GM23338 (cell line): ENCODE measurements around the gene THRB. TPM values are rescaled to one million over a fixed set of nuclear protein-coding genes. Genes with fewer than 3 reads are reported as not detected.

Experiments used
- ATAC-seq: fragments of 200-7000 bp; cut with Tn5 transposase; 3 replicates; pipeline ENCODE4 v1.9.1; 2020
- DNase-seq: peaks from one replicate; pipeline ENCODE4 v3.0.0-alpha.2; 2015; ENCODE audit warnings: low spot score
- H2AFZ ChIP-seq: fragments of 200-600 bp; sonication (generic); 2 replicates; pipeline ENCODE4 v1.8.0; 2016; ENCODE audit warnings: antibody characterized with exemption, mild to moderate bottlenecking, moderate library complexity
- H3F3A ChIP-seq: fragments of 200-600 bp; sonication (generic); replicated peaks from 2 replicates; pipeline ENCODE4 v1.8.0; 2017; ENCODE audit warnings: antibody characterized with exemption, mixed run types, low read depth
- H3K27ac ChIP-seq: fragments of 200-600 bp; sonication (generic); 2 replicates; pipeline ENCODE4 v1.6.1; 2016; ENCODE audit warnings: low read depth
- H3K27me3 ChIP-seq: fragments of 200-600 bp; sonication (generic); 2 replicates; pipeline ENCODE4 v1.8.0; 2016; ENCODE audit warnings: mild to moderate bottlenecking, mixed run types, moderate library complexity; ENCODE audit not compliant: insufficient read depth
- H3K36me3 ChIP-seq: fragments of 200-600 bp; sonication (generic); 2 replicates; pipeline ENCODE4 v1.8.0; 2016; ENCODE audit warnings: mild to moderate bottlenecking; ENCODE audit not compliant: insufficient read depth
- H3K4me1 ChIP-seq: fragments of 200-600 bp; sonication (generic); 2 replicates; pipeline ENCODE4 v1.8.0; 2016; ENCODE audit warnings: mild to moderate bottlenecking, moderate library complexity; ENCODE audit not compliant: insufficient read depth
- H3K4me2 ChIP-seq: fragments of 200-600 bp; sonication (generic); 2 replicates; pipeline ENCODE4 v1.7.1; 2017; ENCODE audit warnings: mixed run types
- H3K4me3 ChIP-seq: fragments of 200-600 bp; sonication (generic); 2 replicates; pipeline ENCODE4 v1.6.1; 2016; ENCODE audit warnings: mixed run types
- H3K79me2 ChIP-seq: fragments of 200-600 bp; sonication (generic); replicated peaks from 2 replicates; pipeline ENCODE4 v1.8.0; 2017; ENCODE audit warnings: mild to moderate bottlenecking; ENCODE audit not compliant: insufficient read depth
- H3K9me2 ChIP-seq: fragments of 200-600 bp; sonication (generic); 2 replicates; pipeline ENCODE4 v1.8.0; 2017; ENCODE audit not compliant: insufficient read depth
- H4K20me1 ChIP-seq: fragments of 200-600 bp; sonication (generic); replicated peaks from 2 replicates; pipeline ENCODE4 v1.8.0; 2017; ENCODE audit warnings: mild to moderate bottlenecking; ENCODE audit not compliant: insufficient read depth
- H3K27ac Mint-ChIP-seq: 2 replicates; pipeline ENCODE4 v1.8.0; 2020; ENCODE audit warnings: inconsistent platforms, mild to moderate bottlenecking, moderate library complexity, mixed read lengths
- H3K27me3 Mint-ChIP-seq: 3 replicates; pipeline ENCODE4 v1.8.0; 2022; ENCODE audit warnings: low read depth, mild to moderate bottlenecking, moderate library complexity, mixed read lengths, inconsistent platforms; ENCODE audit not compliant: insufficient read depth, poor library complexity
- H3K36me3 Mint-ChIP-seq: 3 replicates; pipeline ENCODE4 v1.8.0; 2021; ENCODE audit warnings: low read depth, mild to moderate bottlenecking, inconsistent platforms, moderate library complexity, mixed read lengths
- H3K4me1 Mint-ChIP-seq: 3 replicates; pipeline ENCODE4 v1.8.0; 2020; ENCODE audit warnings: mild to moderate bottlenecking, inconsistent platforms, mixed read lengths
- H3K4me3 Mint-ChIP-seq: 3 replicates; pipeline ENCODE4 v1.8.0; 2021; ENCODE audit warnings: moderate library complexity, mild to moderate bottlenecking, inconsistent platforms, mixed read lengths
- H3K9me3 Mint-ChIP-seq: 3 replicates; pipeline ENCODE4 v1.8.0; 2020; ENCODE audit warnings: moderate library complexity, mild to moderate bottlenecking, inconsistent platforms, mixed read lengths
- CREB1 ChIP-seq: fragments of 250-450 bp; sonication (Bioruptor Pico); IDR thresholded peaks from 2 replicates; pipeline ENCODE4 v1.5.0; 2020; ENCODE audit warnings: low read depth, mild to moderate bottlenecking, moderate library complexity
- EZH2 ChIP-seq: fragments of 200-600 bp; sonication (generic); IDR thresholded peaks from one replicate; pipeline ENCODE4 v1.8.0; 2017; ENCODE audit warnings: antibody characterized with exemption, mild to moderate bottlenecking, low read depth; ENCODE audit not compliant: unreplicated experiment
- EZH2phosphoT487 ChIP-seq: fragments of 200-600 bp; sonication (generic); IDR thresholded peaks from one replicate; pipeline ENCODE4 v1.8.1; 2018; ENCODE audit warnings: antibody characterized with exemption; ENCODE audit not compliant: unreplicated experiment
- JUNB ChIP-seq: IDR thresholded peaks from one replicate; pipeline ENCODE4 v1.6.1; 2016; ENCODE audit warnings: antibody characterized with exemption; ENCODE audit not compliant: unreplicated experiment
- NANOG ChIP-seq: IDR thresholded peaks from 2 replicates; pipeline ENCODE4 v1.6.1; 2016; ENCODE audit warnings: antibody characterized with exemption, borderline replicate concordance
- POLR2AphosphoS5 ChIP-seq: IDR thresholded peaks from 2 replicates; pipeline ENCODE4 v1.6.1; 2016; ENCODE audit warnings: antibody characterized with exemption, low read depth
- STAT1 ChIP-seq: IDR thresholded peaks from one replicate; pipeline ENCODE4 v1.6.1; 2016; ENCODE audit warnings: antibody characterized with exemption; ENCODE audit not compliant: unreplicated experiment
- ZNF114 ChIP-seq: fragments of 250-450 bp; sonication (Bioruptor Pico); IDR thresholded peaks from 2 replicates; pipeline ENCODE4 v1.5.0; 2020; ENCODE audit warnings: mild to moderate bottlenecking, moderate library complexity
- ZNF331 ChIP-seq: fragments of 250-450 bp; sonication (Bioruptor Pico); IDR thresholded peaks from 2 replicates; pipeline ENCODE4 v1.5.0; 2020; ENCODE audit warnings: low read depth, mild to moderate bottlenecking, moderate library complexity
- polyA plus RNA-seq: library from polyadenylated mRNA; unstranded; fragments of >200 nt; fragmentation: Nextera tagmentation; extraction: Ambion mirVana; gene quantifications from 2 replicates; pipeline ENCODE4 v1.2.1, GENCODE V29; 2016
- total RNA-seq: library from RNA; depleted of rRNA; stranded (reverse); fragments of >200 nt; shearing (Covaris generic); gene quantifications from 2 replicates; pipeline ENCODE4 v1.2.3, GENCODE V29; 2014
- TF ChIP-seq, protein P1 (sequence below), 2 experiments: fragments of 200-600 bp in 1 of 2; sonication (generic) in 1 of 2; conservative IDR thresholded peaks; 2 replicates each; pipeline versions ENCODE4 v1.5.1 to v1.6.1; 2016 to 2017; ENCODE audit warnings: antibody characterized with exemption in 2 of 2, low read depth in 2 of 2, mild to moderate bottlenecking in 2 of 2, moderate library complexity in 1 of 2
- TF ChIP-seq, protein P2 (sequence below): IDR thresholded peaks from 2 replicates; pipeline ENCODE4 v1.6.1; 2016; ENCODE audit warnings: antibody characterized with exemption
- TF ChIP-seq, protein P3 (sequence below): IDR thresholded peaks from one replicate; pipeline ENCODE4 v1.6.1; 2018; ENCODE audit warnings: antibody characterized with exemption; ENCODE audit not compliant: unreplicated experiment
- TF ChIP-seq, protein P4 (sequence below): fragments of 250-450 bp; sonication (Bioruptor Pico); IDR thresholded peaks from 2 replicates; pipeline ENCODE4 v1.5.0; 2020; ENCODE audit warnings: mild to moderate bottlenecking, moderate library complexity

Gene THRB
- total and polyA plus RNA-seq, 2 experiments from 2014 or later: 1.7 to 3.2 TPM

DNA sequence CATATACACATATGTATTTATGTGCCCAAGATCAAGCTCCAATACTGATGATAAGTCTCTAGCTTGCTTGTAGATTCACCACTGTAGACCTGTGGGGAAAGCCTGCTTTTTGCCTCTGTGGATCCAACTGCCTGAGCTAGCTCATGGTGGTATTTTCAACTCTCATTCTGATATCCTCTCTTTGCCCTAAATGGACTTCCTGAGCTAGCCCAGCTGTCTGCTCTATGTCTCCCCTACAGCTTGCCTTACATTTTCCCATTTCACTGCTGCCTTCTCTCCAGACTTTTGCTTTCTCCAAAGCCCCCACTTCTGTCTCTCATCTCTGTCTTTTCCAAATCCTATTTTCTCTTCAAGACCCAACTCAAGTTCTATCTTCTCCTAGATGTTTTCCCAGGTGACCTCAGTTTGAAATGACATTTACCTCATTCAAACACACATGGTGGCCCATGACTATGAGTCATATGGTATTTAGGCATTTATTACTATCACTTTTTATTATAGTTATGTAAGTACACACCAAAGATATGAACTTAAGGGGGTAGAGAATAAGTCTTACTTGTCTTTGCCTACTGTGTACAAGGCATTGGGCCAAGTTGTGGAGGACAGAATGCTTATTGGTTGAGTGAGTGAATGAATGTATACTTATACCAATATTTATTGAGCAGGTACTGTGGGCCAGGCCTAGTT, 357.9 kb downstream of the THRB start:
- H3K4me2 ChIP-seq: no peak overlapping the region
- no peaks in the 10 kb centered on the region for H3K36me3 ChIP-seq
- H3K27me3 Mint-ChIP-seq: no peaks in the 10 kb centered on the region
- H3K4me3 ChIP-seq: no peak overlapping the region
- H3K4me1 Mint-ChIP-seq: no peaks in the 10 kb centered on the region
- H4K20me1 ChIP-seq: no peaks in the 10 kb centered on the region
- no peaks in the 10 kb centered on the region for H3K9me2 ChIP-seq
- H3K27ac Mint-ChIP-seq: no peak overlapping the region
- no peak for ATAC-seq
- no peaks in the 10 kb centered on the region for H3K36me3 Mint-ChIP-seq
- no peaks in the 10 kb centered on the region for H3K4me1 ChIP-seq
- H3K27me3 ChIP-seq: no peaks in the 10 kb centered on the region
- no peaks in the 10 kb centered on the region for H3K9me3 Mint-ChIP-seq
- H3K27ac ChIP-seq: no peak overlapping the region
- DNase-seq: no peak
- H3K79me2 ChIP-seq: no peaks in the 10 kb centered on the region
- no peaks in the 10 kb centered on the region for H3F3A ChIP-seq
- no peak overlapping the region for H3K4me3 Mint-ChIP-seq
- H2AFZ ChIP-seq: no peak overlapping the region
- TF ChIP-seq ZNF331 (CRISPR knock-in tag) (no peak), EZH2phosphoT487 (no peak), POLR2AphosphoS5 (no peak), EZH2 (no peak), CREB1 (CRISPR knock-in tag) (no peak), NANOG (no peak), STAT1 (no peak), JUNB (no peak), ZNF114 (no peak)
- TF ChIP-seq, protein P1, sequence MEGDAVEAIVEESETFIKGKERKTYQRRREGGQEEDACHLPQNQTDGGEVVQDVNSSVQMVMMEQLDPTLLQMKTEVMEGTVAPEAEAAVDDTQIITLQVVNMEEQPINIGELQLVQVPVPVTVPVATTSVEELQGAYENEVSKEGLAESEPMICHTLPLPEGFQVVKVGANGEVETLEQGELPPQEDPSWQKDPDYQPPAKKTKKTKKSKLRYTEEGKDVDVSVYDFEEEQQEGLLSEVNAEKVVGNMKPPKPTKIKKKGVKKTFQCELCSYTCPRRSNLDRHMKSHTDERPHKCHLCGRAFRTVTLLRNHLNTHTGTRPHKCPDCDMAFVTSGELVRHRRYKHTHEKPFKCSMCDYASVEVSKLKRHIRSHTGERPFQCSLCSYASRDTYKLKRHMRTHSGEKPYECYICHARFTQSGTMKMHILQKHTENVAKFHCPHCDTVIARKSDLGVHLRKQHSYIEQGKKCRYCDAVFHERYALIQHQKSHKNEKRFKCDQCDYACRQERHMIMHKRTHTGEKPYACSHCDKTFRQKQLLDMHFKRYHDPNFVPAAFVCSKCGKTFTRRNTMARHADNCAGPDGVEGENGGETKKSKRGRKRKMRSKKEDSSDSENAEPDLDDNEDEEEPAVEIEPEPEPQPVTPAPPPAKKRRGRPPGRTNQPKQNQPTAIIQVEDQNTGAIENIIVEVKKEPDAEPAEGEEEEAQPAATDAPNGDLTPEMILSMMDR (conservative IDR thresholded peaks at IDR 0.05; ENCODE audit: low read depth in 2 of 2): no peak
- TF ChIP-seq, protein P2, sequence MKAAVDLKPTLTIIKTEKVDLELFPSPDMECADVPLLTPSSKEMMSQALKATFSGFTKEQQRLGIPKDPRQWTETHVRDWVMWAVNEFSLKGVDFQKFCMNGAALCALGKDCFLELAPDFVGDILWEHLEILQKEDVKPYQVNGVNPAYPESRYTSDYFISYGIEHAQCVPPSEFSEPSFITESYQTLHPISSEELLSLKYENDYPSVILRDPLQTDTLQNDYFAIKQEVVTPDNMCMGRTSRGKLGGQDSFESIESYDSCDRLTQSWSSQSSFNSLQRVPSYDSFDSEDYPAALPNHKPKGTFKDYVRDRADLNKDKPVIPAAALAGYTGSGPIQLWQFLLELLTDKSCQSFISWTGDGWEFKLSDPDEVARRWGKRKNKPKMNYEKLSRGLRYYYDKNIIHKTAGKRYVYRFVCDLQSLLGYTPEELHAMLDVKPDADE: no peak
- TF ChIP-seq, protein P3, sequence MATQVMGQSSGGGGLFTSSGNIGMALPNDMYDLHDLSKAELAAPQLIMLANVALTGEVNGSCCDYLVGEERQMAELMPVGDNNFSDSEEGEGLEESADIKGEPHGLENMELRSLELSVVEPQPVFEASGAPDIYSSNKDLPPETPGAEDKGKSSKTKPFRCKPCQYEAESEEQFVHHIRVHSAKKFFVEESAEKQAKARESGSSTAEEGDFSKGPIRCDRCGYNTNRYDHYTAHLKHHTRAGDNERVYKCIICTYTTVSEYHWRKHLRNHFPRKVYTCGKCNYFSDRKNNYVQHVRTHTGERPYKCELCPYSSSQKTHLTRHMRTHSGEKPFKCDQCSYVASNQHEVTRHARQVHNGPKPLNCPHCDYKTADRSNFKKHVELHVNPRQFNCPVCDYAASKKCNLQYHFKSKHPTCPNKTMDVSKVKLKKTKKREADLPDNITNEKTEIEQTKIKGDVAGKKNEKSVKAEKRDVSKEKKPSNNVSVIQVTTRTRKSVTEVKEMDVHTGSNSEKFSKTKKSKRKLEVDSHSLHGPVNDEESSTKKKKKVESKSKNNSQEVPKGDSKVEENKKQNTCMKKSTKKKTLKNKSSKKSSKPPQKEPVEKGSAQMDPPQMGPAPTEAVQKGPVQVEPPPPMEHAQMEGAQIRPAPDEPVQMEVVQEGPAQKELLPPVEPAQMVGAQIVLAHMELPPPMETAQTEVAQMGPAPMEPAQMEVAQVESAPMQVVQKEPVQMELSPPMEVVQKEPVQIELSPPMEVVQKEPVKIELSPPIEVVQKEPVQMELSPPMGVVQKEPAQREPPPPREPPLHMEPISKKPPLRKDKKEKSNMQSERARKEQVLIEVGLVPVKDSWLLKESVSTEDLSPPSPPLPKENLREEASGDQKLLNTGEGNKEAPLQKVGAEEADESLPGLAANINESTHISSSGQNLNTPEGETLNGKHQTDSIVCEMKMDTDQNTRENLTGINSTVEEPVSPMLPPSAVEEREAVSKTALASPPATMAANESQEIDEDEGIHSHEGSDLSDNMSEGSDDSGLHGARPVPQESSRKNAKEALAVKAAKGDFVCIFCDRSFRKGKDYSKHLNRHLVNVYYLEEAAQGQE: no peak
- TF ChIP-seq, protein P4, sequence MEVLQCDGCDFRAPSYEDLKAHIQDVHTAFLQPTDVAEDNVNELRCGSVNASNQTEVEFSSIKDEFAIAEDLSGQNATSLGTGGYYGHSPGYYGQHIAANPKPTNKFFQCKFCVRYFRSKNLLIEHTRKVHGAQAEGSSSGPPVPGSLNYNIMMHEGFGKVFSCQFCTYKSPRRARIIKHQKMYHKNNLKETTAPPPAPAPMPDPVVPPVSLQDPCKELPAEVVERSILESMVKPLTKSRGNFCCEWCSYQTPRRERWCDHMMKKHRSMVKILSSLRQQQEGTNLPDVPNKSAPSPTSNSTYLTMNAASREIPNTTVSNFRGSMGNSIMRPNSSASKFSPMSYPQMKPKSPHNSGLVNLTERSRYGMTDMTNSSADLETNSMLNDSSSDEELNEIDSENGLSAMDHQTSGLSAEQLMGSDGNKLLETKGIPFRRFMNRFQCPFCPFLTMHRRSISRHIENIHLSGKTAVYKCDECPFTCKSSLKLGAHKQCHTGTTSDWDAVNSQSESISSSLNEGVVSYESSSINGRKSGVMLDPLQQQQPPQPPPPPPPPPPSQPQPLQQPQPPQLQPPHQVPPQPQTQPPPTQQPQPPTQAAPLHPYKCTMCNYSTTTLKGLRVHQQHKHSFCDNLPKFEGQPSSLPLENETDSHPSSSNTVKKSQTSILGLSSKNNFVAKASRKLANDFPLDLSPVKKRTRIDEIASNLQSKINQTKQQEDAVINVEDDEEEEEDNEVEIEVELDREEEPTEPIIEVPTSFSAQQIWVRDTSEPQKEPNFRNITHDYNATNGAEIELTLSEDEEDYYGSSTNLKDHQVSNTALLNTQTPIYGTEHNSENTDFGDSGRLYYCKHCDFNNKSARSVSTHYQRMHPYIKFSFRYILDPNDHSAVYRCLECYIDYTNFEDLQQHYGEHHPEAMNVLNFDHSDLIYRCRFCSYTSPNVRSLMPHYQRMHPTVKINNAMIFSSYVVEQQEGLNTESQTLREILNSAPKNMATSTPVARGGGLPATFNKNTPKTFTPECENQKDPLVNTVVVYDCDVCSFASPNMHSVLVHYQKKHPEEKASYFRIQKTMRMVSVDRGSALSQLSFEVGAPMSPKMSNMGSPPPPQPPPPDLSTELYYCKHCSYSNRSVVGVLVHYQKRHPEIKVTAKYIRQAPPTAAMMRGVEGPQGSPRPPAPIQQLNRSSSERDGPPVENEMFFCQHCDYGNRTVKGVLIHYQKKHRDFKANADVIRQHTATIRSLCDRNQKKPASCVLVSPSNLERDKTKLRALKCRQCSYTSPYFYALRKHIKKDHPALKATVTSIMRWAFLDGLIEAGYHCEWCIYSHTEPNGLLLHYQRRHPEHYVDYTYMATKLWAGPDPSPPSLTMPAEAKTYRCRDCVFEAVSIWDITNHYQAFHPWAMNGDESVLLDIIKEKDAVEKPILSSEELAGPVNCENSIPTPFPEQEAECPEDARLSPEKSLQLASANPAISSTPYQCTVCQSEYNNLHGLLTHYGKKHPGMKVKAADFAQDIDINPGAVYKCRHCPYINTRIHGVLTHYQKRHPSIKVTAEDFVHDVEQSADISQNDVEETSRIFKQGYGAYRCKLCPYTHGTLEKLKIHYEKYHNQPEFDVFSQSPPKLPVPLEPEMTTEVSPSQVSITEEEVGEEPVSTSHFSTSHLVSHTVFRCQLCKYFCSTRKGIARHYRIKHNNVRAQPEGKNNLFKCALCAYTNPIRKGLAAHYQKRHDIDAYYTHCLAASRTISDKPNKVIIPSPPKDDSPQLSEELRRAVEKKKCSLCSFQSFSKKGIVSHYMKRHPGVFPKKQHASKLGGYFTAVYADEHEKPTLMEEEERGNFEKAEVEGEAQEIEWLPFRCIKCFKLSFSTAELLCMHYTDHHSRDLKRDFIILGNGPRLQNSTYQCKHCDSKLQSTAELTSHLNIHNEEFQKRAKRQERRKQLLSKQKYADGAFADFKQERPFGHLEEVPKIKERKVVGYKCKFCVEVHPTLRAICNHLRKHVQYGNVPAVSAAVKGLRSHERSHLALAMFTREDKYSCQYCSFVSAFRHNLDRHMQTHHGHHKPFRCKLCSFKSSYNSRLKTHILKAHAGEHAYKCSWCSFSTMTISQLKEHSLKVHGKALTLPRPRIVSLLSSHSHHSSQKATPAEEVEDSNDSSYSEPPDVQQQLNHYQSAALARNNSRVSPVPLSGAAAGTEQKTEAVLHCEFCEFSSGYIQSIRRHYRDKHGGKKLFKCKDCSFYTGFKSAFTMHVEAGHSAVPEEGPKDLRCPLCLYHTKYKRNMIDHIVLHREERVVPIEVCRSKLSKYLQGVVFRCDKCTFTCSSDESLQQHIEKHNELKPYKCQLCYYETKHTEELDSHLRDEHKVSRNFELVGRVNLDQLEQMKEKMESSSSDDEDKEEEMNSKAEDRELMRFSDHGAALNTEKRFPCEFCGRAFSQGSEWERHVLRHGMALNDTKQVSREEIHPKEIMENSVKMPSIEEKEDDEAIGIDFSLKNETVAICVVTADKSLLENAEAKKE (CRISPR knock-in tag): no peak
